ENCODE data around the gene CDC23.

Gene CDC23

GRCh38 chr5:138243794-138244193 lies 30.7 kb upstream of the CDC23 start:
- H3K9me3 ChIP-seq (ENCODE audit: insufficient read depth, low read depth, low read length) = no peaks in the 10 kb centered on the region
- no peaks in the 10 kb centered on the region for H3K79me1 ChIP-seq (ENCODE audit: low read length)
- H3K4me3 ChIP-seq (ENCODE audit: low read depth, low read length) = no peak overlapping the region
- WGBS (ENCODE audit: extremely low coverage, insufficient coverage, insufficient read length) = no CpG with 5 or more reads among the region's 2 CpGs
- H3K79me2 ChIP-seq (ENCODE audit: control insufficient read depth, insufficient read depth, low read length, poor library complexity) = no peaks in the 10 kb centered on the region
- peaks cover 0 to 13% of the 10 kb centered on the region in 2 experiments for H3K4me1 ChIP-seq (ENCODE audit: control insufficient read depth in 1 of 2, insufficient read depth in 2 of 2, low read length in 2 of 2)
- H4K91ac ChIP-seq (ENCODE audit: low read depth, low read length) = no peak overlapping the region
- H3K4me2 ChIP-seq (ENCODE audit: low read length) = no peak overlapping the region
- H4K12ac ChIP-seq (ENCODE audit: low read depth, low read length) = no peak overlapping the region
- H3K18ac ChIP-seq (ENCODE audit: low read length) = no peak overlapping the region
- no peak overlapping the region for H2AFZ ChIP-seq (ENCODE audit: insufficient read depth, low read length, poor library complexity)
- no peak overlapping the region for H3K9ac ChIP-seq (ENCODE audit: low read length)
- no peak overlapping the region for H2AK5ac ChIP-seq (ENCODE audit: low read length)
- H3K36me3 ChIP-seq (ENCODE audit: control insufficient read depth in 1 of 2, insufficient read depth in 2 of 2, low read length in 2 of 2) = no peaks in the 10 kb centered on the region
- H3K4ac ChIP-seq (ENCODE audit: low read depth, low read length) = no peak overlapping the region
- DNase-seq = no peak
- H3K27me3 ChIP-seq (ENCODE audit: insufficient read depth, low read length) = peaks cover 24% of the 10 kb centered on the region
- no peak overlapping the region for H2BK5ac ChIP-seq (ENCODE audit: low read depth, low read length, poor library complexity)
- no peak overlapping the region for H4K8ac ChIP-seq (ENCODE audit: low read depth, low read length)
- H2BK12ac ChIP-seq (ENCODE audit: low read length) = no peak overlapping the region
- no peak overlapping the region for H2BK120ac ChIP-seq (ENCODE audit: insufficient read depth, low read length, poor library complexity)
- no peak overlapping the region for H3K14ac ChIP-seq (ENCODE audit: low read length)
- no peak overlapping the region for H3K23ac ChIP-seq (ENCODE audit: low read length)
- H3K27ac ChIP-seq (ENCODE audit: low read depth, low read length) = no peak overlapping the region

- peak overlapping the region; percentile 44 for H2AFZ ChIP-seq (ENCODE audit: insufficient read depth, low read length, poor library complexity)
- no peak overlapping the region for H3K4me3 ChIP-seq (ENCODE audit: low read depth, low read length)
- H3K4ac ChIP-seq (ENCODE audit: low read depth, low read length) = no peak overlapping the region
- no peak overlapping the region for H2BK5ac ChIP-seq (ENCODE audit: low read depth, low read length, poor library complexity)
- no peaks in the 10 kb centered on the region for H3K9me3 ChIP-seq (ENCODE audit: insufficient read depth, low read depth, low read length)
- peaks cover 0 to 13% of the 10 kb centered on the region in 2 experiments for H3K4me1 ChIP-seq (ENCODE audit: control insufficient read depth in 1 of 2, insufficient read depth in 2 of 2, low read length in 2 of 2)
- H3K79me2 ChIP-seq (ENCODE audit: control insufficient read depth, insufficient read depth, low read length, poor library complexity) = no peaks in the 10 kb centered on the region
- no peaks in the 10 kb centered on the region for H3K36me3 ChIP-seq (ENCODE audit: control insufficient read depth in 1 of 2, insufficient read depth in 2 of 2, low read length in 2 of 2)
- H3K18ac ChIP-seq (ENCODE audit: low read length) = no peak overlapping the region
- no peak overlapping the region for H4K91ac ChIP-seq (ENCODE audit: low read depth, low read length)
- H3K4me2 ChIP-seq (ENCODE audit: low read length) = peak overlapping the region; percentile 72
- H2BK120ac ChIP-seq (ENCODE audit: insufficient read depth, low read length, poor library complexity) = no peak overlapping the region
- H3K79me1 ChIP-seq (ENCODE audit: low read length) = no peaks in the 10 kb centered on the region
- no peak overlapping the region for H4K8ac ChIP-seq (ENCODE audit: low read depth, low read length)
- H3K27me3 ChIP-seq (ENCODE audit: insufficient read depth, low read length) = peaks cover 24% of the 10 kb centered on the region
- H2BK12ac ChIP-seq (ENCODE audit: low read length) = no peak overlapping the region
- peak in 1 of 2 donors; percentile 8 for DNase-seq
- WGBS (ENCODE audit: extremely low coverage, insufficient coverage, insufficient read length) = no CpG with 5 or more reads among the region's 67 CpGs
- no peak overlapping the region for H2AK5ac ChIP-seq (ENCODE audit: low read length)
- no peak overlapping the region for H3K14ac ChIP-seq (ENCODE audit: low read length)
- no peak overlapping the region for H3K23ac ChIP-seq (ENCODE audit: low read length)
- no peak overlapping the region for H3K27ac ChIP-seq (ENCODE audit: low read depth, low read length)
- H4K12ac ChIP-seq (ENCODE audit: low read depth, low read length) = no peak overlapping the region
- no peak overlapping the region for H3K9ac ChIP-seq (ENCODE audit: low read length)
Measured at GRCh38 chr5:138241688-138242571, 28.8 kb upstream of the CDC23 start.

GRCh38 chr5:138240650-138241385 lies 27.7 kb upstream of the CDC23 start:
- no CpG with 5 or more reads among the region's 3 CpGs for WGBS (ENCODE audit: extremely low coverage, insufficient coverage, insufficient read length)
- Histone ChIP-seq H2AK5ac (ENCODE audit: low read length) (no peak overlapping the region), H2AFZ (ENCODE audit: insufficient read depth, low read length, poor library complexity) (no peak overlapping the region), H3K4me2 (ENCODE audit: low read length) (no peak overlapping the region), H3K4me3 (ENCODE audit: low read depth, low read length) (no peak overlapping the region), H3K18ac (ENCODE audit: low read length) (no peak overlapping the region), H3K36me3 (ENCODE audit: control insufficient read depth in 1 of 2, insufficient read depth in 2 of 2, low read length in 2 of 2) (no peaks in the 10 kb centered on the region), H2BK12ac (ENCODE audit: low read length) (no peak overlapping the region), H3K4ac (ENCODE audit: low read depth, low read length) (no peak overlapping the region), H3K79me2 (ENCODE audit: control insufficient read depth, insufficient read depth, low read length, poor library complexity) (no peaks in the 10 kb centered on the region), H3K9me3 (ENCODE audit: insufficient read depth, low read depth, low read length) (no peaks in the 10 kb centered on the region), H3K9ac (ENCODE audit: low read length) (no peak overlapping the region), H2BK5ac (ENCODE audit: low read depth, low read length, poor library complexity) (no peak overlapping the region), H2BK120ac (ENCODE audit: insufficient read depth, low read length, poor library complexity) (no peak overlapping the region), H4K91ac (ENCODE audit: low read depth, low read length) (no peak overlapping the region), H3K23ac (ENCODE audit: low read length) (no peak overlapping the region), H3K27ac (ENCODE audit: low read depth, low read length) (no peak overlapping the region), H3K79me1 (ENCODE audit: low read length) (no peaks in the 10 kb centered on the region), H3K27me3 (ENCODE audit: insufficient read depth, low read length) (peaks cover 24% of the 10 kb centered on the region), H3K14ac (ENCODE audit: low read length) (no peak overlapping the region), H4K12ac (ENCODE audit: low read depth, low read length) (no peak overlapping the region), H3K4me1 (ENCODE audit: control insufficient read depth in 1 of 2, insufficient read depth in 2 of 2, low read length in 2 of 2) (peaks cover 0 to 11% of the 10 kb centered on the region in 2 experiments), H4K8ac (ENCODE audit: low read depth, low read length) (no peak overlapping the region)
- no peak for DNase-seq

GRCh38 chr5:138238034-138238433 lies 24.9 kb upstream of the CDC23 start:
- Histone ChIP-seq H2BK120ac (ENCODE audit: insufficient read depth, low read length, poor library complexity) (no peak overlapping the region), H3K9ac (ENCODE audit: low read length) (no peak overlapping the region), H2AK5ac (ENCODE audit: low read length) (no peak overlapping the region), H2BK12ac (ENCODE audit: low read length) (no peak overlapping the region), H4K91ac (ENCODE audit: low read depth, low read length) (no peak overlapping the region), H3K27ac (ENCODE audit: low read depth, low read length) (no peak overlapping the region), H4K12ac (ENCODE audit: low read depth, low read length) (no peak overlapping the region), H3K79me2 (ENCODE audit: control insufficient read depth, insufficient read depth, low read length, poor library complexity) (no peaks in the 10 kb centered on the region), H3K4ac (ENCODE audit: low read depth, low read length) (no peak overlapping the region), H3K18ac (ENCODE audit: low read length) (no peak overlapping the region), H3K36me3 (ENCODE audit: control insufficient read depth in 1 of 2, insufficient read depth in 2 of 2, low read length in 2 of 2) (no peaks in the 10 kb centered on the region), H2AFZ (ENCODE audit: insufficient read depth, low read length, poor library complexity) (no peak overlapping the region), H3K79me1 (ENCODE audit: low read length) (no peaks in the 10 kb centered on the region), H2BK5ac (ENCODE audit: low read depth, low read length, poor library complexity) (no peak overlapping the region), H3K4me2 (ENCODE audit: low read length) (no peak overlapping the region), H4K8ac (ENCODE audit: low read depth, low read length) (no peak overlapping the region), H3K9me3 (ENCODE audit: insufficient read depth, low read depth, low read length) (no peaks in the 10 kb centered on the region), H3K27me3 (ENCODE audit: insufficient read depth, low read length) (peaks cover 24% of the 10 kb centered on the region), H3K4me3 (ENCODE audit: low read depth, low read length) (no peak overlapping the region), H3K14ac (ENCODE audit: low read length) (no peak overlapping the region), H3K4me1 (ENCODE audit: control insufficient read depth in 1 of 2, insufficient read depth in 2 of 2, low read length in 2 of 2) (peaks cover 0 to 8% of the 10 kb centered on the region in 2 experiments), H3K23ac (ENCODE audit: low read length) (peak overlapping the region; percentile 15)
- no CpG with 5 or more reads among the region's 1 CpG for WGBS (ENCODE audit: extremely low coverage, insufficient coverage, insufficient read length)
- DNase-seq = no peak

Measured in trophoblast cell (in vitro differentiated cells and primary cell).